SU-DHL-6 (cell line): ENCODE data around the gene COL4A2.

Experiments used
- H2AFZ ChIP-seq: fragments of 200-600 bp; sonication (generic); 2 replicates; pipeline ENCODE4 v1.6.1; 2014; ENCODE audit warnings: low read depth, mild to moderate bottlenecking, moderate library complexity, mixed read lengths, antibody characterized with exemption, low read length; ENCODE audit not compliant: severe bottlenecking
- H3F3A ChIP-seq: fragments of 200-600 bp; shearing (Covaris generic); 2 replicates; pipeline ENCODE4 v1.6.0; 2016; ENCODE audit warnings: antibody characterized with exemption, mild to moderate bottlenecking; ENCODE audit not compliant: insufficient read depth
- H3K27ac ChIP-seq: fragments of 200-600 bp; sonication (generic); 2 replicates; pipeline ENCODE4 v1.5.1; 2016; ENCODE audit warnings: low read depth, mild to moderate bottlenecking, low read length, moderate library complexity, mixed read lengths
- H3K27me3 ChIP-seq: fragments of 200-600 bp; sonication (generic), shearing (Covaris generic); 2 replicates; pipeline ENCODE4 v1.6.0; 2014; ENCODE audit warnings: mild to moderate bottlenecking, low read length
- H3K36me3 ChIP-seq: fragments of 200-600 bp; sonication (generic); 2 replicates; pipeline ENCODE4 v1.6.1; 2014; ENCODE audit warnings: mild to moderate bottlenecking, low read length, mixed read lengths
- H3K4me2 ChIP-seq: fragments of 300-600, 200-600 bp; shearing (Covaris generic), sonication (generic); 2 replicates; pipeline ENCODE4 v1.6.0; 2014; ENCODE audit warnings: low read length, low read depth, mild to moderate bottlenecking; ENCODE audit not compliant: poor library complexity, severe bottlenecking
- H3K4me3 ChIP-seq: fragments of 200-600 bp; sonication (generic); 2 replicates; pipeline ENCODE4 v1.5.1; 2014; ENCODE audit warnings: antibody characterized with exemption, low read length, mild to moderate bottlenecking, mixed read lengths; ENCODE audit not compliant: insufficient read depth, poor library complexity, severe bottlenecking
- H3K79me2 ChIP-seq: fragments of 200-600 bp; sonication (generic); 2 replicates; pipeline ENCODE4 v1.6.1; 2014; ENCODE audit warnings: mild to moderate bottlenecking, low read length, moderate library complexity; ENCODE audit not compliant: insufficient read depth
- H3K9ac ChIP-seq: fragments of 200-600 bp; sonication (generic); 2 replicates; pipeline ENCODE4 v1.7.0; 2014; ENCODE audit warnings: mild to moderate bottlenecking, low read length
- H3K9me2 ChIP-seq: fragments of 200-600 bp; sonication (generic); replicated peaks from 2 replicates; pipeline ENCODE4 v1.6.1; 2014; ENCODE audit warnings: low read length; ENCODE audit not compliant: insufficient read depth
- H3K9me3 ChIP-seq: fragments of 200-600 bp; sonication (generic); 2 replicates; pipeline ENCODE4 v1.6.1; 2014; ENCODE audit warnings: low read length, mixed read lengths; ENCODE audit not compliant: insufficient read depth
- H4K20me1 ChIP-seq: fragments of 200-600 bp; sonication (generic); 2 replicates; pipeline ENCODE4 v1.6.1; 2014; ENCODE audit warnings: low read depth, mild to moderate bottlenecking, antibody characterized with exemption, low read length, moderate library complexity, mixed read lengths
- CTCF ChIP-seq: fragments of 200-600 bp; sonication (generic); IDR thresholded peaks from one replicate; pipeline ENCODE4 v1.5.1; 2017; ENCODE audit warnings: antibody characterized with exemption, mild to moderate bottlenecking, low read length, moderate library complexity; ENCODE audit not compliant: insufficient read depth, poor library complexity, severe bottlenecking
- EZH2phosphoT487 ChIP-seq: fragments of 200-600 bp; sonication (generic), shearing (Covaris generic); conservative IDR thresholded peaks from 2 replicates; pipeline ENCODE4 v1.6.1; 2018; ENCODE audit warnings: mild to moderate bottlenecking, antibody characterized with exemption, low read length, moderate library complexity, mixed read lengths

COL4A2 gene

GRCh38 chr13:110447058-110447511 is 140.0 kb downstream of the COL4A2 start:
- Histone ChIP-seq H3K4me2 (no peak overlapping the region), H3K9ac (no peak overlapping the region), H3K9me3 (no peaks in the 10 kb centered on the region), H3K36me3 (no peaks in the 10 kb centered on the region), H4K20me1 (no peaks in the 10 kb centered on the region), H3K79me2 (no peaks in the 10 kb centered on the region), H3K27me3 (no peaks in the 10 kb centered on the region), H3F3A (no peaks in the 10 kb centered on the region), H3K4me3 (no peak overlapping the region), H3K27ac (no peak overlapping the region), H3K9me2 (no peaks in the 10 kb centered on the region), H2AFZ (no peak overlapping the region)
- TF ChIP-seq CTCF: no peak
- no peak for TF ChIP-seq EZH2phosphoT487

GRCh38 chr13:110447801-110448200 is 140.7 kb downstream of the COL4A2 start:
- no peak overlapping the region for H3K4me2 ChIP-seq
- no peaks in the 10 kb centered on the region for H3K79me2 ChIP-seq
- H3K4me3 ChIP-seq: no peak overlapping the region
- no peaks in the 10 kb centered on the region for H3F3A ChIP-seq
- no peak overlapping the region for H3K9ac ChIP-seq
- no peaks in the 10 kb centered on the region for H3K27me3 ChIP-seq
- no peak overlapping the region for H3K27ac ChIP-seq
- no peak overlapping the region for H2AFZ ChIP-seq
- no peaks in the 10 kb centered on the region for H3K36me3 ChIP-seq
- no peak for TF ChIP-seq CTCF
- TF ChIP-seq EZH2phosphoT487: no peak
- H3K9me3 ChIP-seq: no peaks in the 10 kb centered on the region
- no peaks in the 10 kb centered on the region for H4K20me1 ChIP-seq
- H3K9me2 ChIP-seq: no peaks in the 10 kb centered on the region

DNA sequence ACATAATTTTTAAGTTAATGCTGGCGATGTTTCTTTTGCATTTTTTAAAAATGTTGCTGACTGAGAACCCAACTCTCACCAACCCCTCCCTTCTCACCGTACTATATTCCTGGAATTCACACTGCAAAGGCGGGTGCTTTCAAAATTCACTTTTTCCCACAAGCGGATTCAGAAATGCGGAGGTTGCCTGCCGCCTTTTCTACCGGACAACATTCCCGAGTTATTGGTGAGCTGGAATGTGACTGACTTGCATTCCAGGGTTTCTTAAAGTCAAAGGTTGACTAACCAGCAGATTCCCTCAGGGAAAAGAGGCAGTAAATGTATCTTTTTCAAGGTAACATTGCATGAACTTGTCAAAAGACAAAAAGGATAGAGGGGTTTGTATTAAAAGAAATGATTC is 141.1 kb downstream of the COL4A2 start:
- Histone ChIP-seq H3K27ac (no peak overlapping the region), H3K36me3 (no peaks in the 10 kb centered on the region), H4K20me1 (no peaks in the 10 kb centered on the region), H3K9me3 (no peaks in the 10 kb centered on the region), H3K9me2 (no peaks in the 10 kb centered on the region), H3K9ac (no peak overlapping the region), H2AFZ (no peak overlapping the region), H3K27me3 (no peaks in the 10 kb centered on the region), H3F3A (no peaks in the 10 kb centered on the region), H3K4me3 (no peak overlapping the region), H3K4me2 (no peak overlapping the region), H3K79me2 (no peaks in the 10 kb centered on the region)
- TF ChIP-seq EZH2phosphoT487 (no peak), CTCF (no peak)

- no peaks in the 10 kb centered on the region for H4K20me1 ChIP-seq
- H3K9me3 ChIP-seq: no peaks in the 10 kb centered on the region
- no peak overlapping the region for H3K4me2 ChIP-seq
- no peak overlapping the region for H2AFZ ChIP-seq
- TF ChIP-seq EZH2phosphoT487: no peak
- TF ChIP-seq CTCF: no peak
- H3K79me2 ChIP-seq: no peaks in the 10 kb centered on the region
- no peak overlapping the region for H3K27ac ChIP-seq
- H3K36me3 ChIP-seq: no peaks in the 10 kb centered on the region
- H3K9me2 ChIP-seq: no peaks in the 10 kb centered on the region
- H3K9ac ChIP-seq: no peak overlapping the region
- no peaks in the 10 kb centered on the region for H3F3A ChIP-seq
- H3K27me3 ChIP-seq: no peaks in the 10 kb centered on the region
- H3K4me3 ChIP-seq: no peak overlapping the region
These were observed 141.6 kb downstream of the COL4A2 start for GRCh38 chr13:110448677-110449076.
